ENCODE results near the gene TAP2.

Gene TAP2

GRCh38 chr6:32842021-32842650 is 3.6 kb upstream of the TAP2 start:
- TF ChIP-seq CTCF (IDR thresholded peaks at IDR 0.05; ENCODE audit: low read depth, low read length): no peak
- DNase-seq (ENCODE audit: extremely low read depth, low read depth): no peak

GRCh38 chr6:32840604-32841246 is 2.2 kb upstream of the TAP2 start:
- TF ChIP-seq CTCF (IDR thresholded peaks at IDR 0.05; ENCODE audit: low read depth, low read length): no peak
- no peak for DNase-seq (ENCODE audit: extremely low read depth, low read depth)

- DNase-seq (ENCODE audit: extremely low read depth, low read depth): no peak
- no peak for TF ChIP-seq CTCF (IDR thresholded peaks at IDR 0.05; ENCODE audit: low read depth, low read length)
Measured at GRCh38 chr6:32839356-32839755, 817 bp upstream of the TAP2 start.

- DNase-seq (ENCODE audit: extremely low read depth, low read depth): no peak
Measured at GRCh38 chr6:32837651-32838113, 857 bp downstream of the TAP2 start.

GRCh38 chr6:32836873-32837272 is 1.7 kb downstream of the TAP2 start:
- no peak for TF ChIP-seq CTCF (IDR thresholded peaks at IDR 0.05; ENCODE audit: low read depth, low read length)
- no peak for DNase-seq (ENCODE audit: extremely low read depth, low read depth)

More at GRCh38 chr6:32837651-32838113, 857 bp downstream of the TAP2 start:
- TF ChIP-seq CTCF (IDR thresholded peaks at IDR 0.05; ENCODE audit: low read depth, low read length): no peak

- DNase-seq (ENCODE audit: extremely low read depth, low read depth): no peak
- no peak for TF ChIP-seq CTCF (IDR thresholded peaks at IDR 0.05; ENCODE audit: low read depth, low read length)
Measured at GRCh38 chr6:32835167-32835893, 3.2 kb downstream of the TAP2 start.

GRCh38 chr6:32833664-32834063 is 4.9 kb downstream of the TAP2 start:
- no peak for TF ChIP-seq CTCF (IDR thresholded peaks at IDR 0.05; ENCODE audit: low read depth, low read length)
- DNase-seq (ENCODE audit: extremely low read depth, low read depth): no peak
